Measurements from ENCODE around the gene ATP12A.

DNA sequence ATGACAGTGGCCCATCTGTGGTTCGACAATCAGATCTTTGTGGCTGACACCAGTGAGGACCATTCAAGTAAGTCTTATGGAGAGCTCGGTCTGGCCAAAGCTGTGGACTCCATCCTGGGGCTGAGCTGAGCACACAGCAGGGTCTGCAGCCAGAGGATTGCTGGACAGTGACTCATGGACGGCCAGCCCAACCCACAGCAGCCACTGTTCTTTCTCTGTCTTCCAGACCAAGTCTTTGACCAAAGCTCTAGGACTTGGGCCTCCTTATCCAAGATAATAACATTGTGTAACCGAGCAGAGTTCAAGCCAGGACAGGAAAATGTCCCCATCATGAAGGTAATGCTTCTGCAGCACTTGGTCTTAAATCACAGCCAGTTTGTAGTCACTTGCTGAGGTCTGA lies 12.4 kb downstream of the ATP12A start:
- TF ChIP-seq, protein P1, sequence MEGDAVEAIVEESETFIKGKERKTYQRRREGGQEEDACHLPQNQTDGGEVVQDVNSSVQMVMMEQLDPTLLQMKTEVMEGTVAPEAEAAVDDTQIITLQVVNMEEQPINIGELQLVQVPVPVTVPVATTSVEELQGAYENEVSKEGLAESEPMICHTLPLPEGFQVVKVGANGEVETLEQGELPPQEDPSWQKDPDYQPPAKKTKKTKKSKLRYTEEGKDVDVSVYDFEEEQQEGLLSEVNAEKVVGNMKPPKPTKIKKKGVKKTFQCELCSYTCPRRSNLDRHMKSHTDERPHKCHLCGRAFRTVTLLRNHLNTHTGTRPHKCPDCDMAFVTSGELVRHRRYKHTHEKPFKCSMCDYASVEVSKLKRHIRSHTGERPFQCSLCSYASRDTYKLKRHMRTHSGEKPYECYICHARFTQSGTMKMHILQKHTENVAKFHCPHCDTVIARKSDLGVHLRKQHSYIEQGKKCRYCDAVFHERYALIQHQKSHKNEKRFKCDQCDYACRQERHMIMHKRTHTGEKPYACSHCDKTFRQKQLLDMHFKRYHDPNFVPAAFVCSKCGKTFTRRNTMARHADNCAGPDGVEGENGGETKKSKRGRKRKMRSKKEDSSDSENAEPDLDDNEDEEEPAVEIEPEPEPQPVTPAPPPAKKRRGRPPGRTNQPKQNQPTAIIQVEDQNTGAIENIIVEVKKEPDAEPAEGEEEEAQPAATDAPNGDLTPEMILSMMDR (IDR thresholded peaks at IDR 0.05), result no peak
- TF ChIP-seq POLR2AphosphoS5 (IDR thresholded peaks at IDR 0.05; ENCODE audit: low read depth, low read length), result no peak
- TF ChIP-seq, protein P2, sequence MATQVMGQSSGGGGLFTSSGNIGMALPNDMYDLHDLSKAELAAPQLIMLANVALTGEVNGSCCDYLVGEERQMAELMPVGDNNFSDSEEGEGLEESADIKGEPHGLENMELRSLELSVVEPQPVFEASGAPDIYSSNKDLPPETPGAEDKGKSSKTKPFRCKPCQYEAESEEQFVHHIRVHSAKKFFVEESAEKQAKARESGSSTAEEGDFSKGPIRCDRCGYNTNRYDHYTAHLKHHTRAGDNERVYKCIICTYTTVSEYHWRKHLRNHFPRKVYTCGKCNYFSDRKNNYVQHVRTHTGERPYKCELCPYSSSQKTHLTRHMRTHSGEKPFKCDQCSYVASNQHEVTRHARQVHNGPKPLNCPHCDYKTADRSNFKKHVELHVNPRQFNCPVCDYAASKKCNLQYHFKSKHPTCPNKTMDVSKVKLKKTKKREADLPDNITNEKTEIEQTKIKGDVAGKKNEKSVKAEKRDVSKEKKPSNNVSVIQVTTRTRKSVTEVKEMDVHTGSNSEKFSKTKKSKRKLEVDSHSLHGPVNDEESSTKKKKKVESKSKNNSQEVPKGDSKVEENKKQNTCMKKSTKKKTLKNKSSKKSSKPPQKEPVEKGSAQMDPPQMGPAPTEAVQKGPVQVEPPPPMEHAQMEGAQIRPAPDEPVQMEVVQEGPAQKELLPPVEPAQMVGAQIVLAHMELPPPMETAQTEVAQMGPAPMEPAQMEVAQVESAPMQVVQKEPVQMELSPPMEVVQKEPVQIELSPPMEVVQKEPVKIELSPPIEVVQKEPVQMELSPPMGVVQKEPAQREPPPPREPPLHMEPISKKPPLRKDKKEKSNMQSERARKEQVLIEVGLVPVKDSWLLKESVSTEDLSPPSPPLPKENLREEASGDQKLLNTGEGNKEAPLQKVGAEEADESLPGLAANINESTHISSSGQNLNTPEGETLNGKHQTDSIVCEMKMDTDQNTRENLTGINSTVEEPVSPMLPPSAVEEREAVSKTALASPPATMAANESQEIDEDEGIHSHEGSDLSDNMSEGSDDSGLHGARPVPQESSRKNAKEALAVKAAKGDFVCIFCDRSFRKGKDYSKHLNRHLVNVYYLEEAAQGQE (IDR thresholded peaks at IDR 0.05; ENCODE audit: insufficient read depth in 1 of 2, low read depth in 2 of 2, low read length in 1 of 2), result no peak
- no peak for TF ChIP-seq TCF7L2 (IDR thresholded peaks at IDR 0.05; ENCODE audit: low read depth, low read length)
- no peak for TF ChIP-seq SIN3A (IDR thresholded peaks at IDR 0.05; ENCODE audit: borderline replicate concordance, insufficient read depth, low read depth, low read length)
